GM18517 (cell line): ENCODE data around the gene IPO4.
"Not testable (repeated sequence)": the region's sequence is repeated elsewhere in the genome, so short reads cannot be mapped to it uniquely, and the experiment has no call there.

Experiments
- ATAC-seq: cut with Tn5 transposase; IDR thresholded peaks from one replicate; pipeline ENCODE4 v1.9.1; 2021; ENCODE audit warnings: mild to moderate bottlenecking, moderate library complexity; ENCODE audit not compliant: unreplicated experiment

Gene IPO4

GRCh38 chr14:24188251-24189058 is at the start of gene IPO4:
TSS of gene IPO4 (minus strand) at chr14:24188816. CDS start at chr14:24188787, 29 bp downstream.
- ATAC-seq, result peak; percentile 86

DNA sequence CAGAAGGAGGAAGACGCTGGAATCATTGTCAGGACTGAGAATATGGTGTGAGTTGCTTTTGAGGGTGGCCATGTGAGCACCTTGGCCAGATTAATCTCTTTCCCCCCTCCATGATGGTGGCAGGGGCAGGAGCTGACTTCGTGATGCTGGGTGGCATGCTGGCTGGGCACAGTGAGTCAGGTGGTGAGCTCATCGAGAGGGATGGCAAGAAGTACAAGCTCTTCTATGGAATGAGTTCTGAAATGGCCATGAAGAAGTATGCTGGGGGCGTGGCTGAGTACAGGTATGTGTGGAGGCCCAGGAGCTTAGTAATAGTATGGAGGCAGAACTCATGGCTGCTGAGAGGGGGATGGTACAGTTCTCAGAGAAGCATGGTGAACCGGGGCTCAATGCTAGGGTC is 49.5 kb upstream of the IPO4 start:
- no peak for ATAC-seq

GRCh38 chr14:24237463-24237955 is 48.9 kb upstream of the IPO4 start:
- no peak for ATAC-seq

DNA sequence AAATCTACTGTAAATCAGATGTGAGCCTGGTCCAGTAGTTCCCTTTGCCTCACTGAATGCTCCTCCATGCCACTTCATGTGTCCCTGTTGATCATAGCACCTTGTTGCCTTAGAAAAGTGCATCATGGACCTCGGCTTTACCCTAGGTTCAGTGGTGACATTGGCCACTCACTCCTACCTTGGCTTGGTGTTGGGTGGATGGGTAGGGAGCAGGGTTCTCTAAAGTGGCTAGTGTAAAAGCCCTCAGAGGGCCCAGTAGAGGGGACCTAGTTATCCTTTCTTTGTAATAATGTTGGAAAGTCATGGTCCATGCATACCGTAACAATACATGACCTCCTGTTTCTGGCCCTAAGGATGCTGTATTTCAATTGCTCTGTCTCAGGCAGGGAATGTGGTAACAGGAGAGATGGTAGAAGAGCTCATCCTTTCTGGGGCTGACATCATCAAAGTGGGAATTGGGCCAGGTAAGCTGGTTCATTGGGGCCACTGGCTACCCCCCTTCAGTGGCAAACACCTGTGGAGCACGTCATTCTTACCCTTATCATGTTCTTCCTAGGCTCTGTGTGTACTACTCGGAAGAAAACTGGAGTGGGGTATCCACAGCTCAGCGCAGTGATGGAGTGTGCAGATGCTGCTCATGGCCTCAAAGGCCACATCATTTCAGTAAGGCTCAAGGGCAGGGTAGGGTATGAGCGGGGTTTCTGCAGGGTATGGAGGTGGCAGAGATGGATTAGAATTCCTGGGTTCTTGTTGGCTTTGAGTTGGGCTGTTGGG is 48.3 kb upstream of the IPO4 start:
- ATAC-seq, result no peak

GRCh38 chr14:24235804-24236688 is 47.4 kb upstream of the IPO4 start:
- no peak for ATAC-seq

- no peak for ATAC-seq
Measured at GRCh38 chr14:24234095-24235005, 45.7 kb upstream of the IPO4 start.

DNA sequence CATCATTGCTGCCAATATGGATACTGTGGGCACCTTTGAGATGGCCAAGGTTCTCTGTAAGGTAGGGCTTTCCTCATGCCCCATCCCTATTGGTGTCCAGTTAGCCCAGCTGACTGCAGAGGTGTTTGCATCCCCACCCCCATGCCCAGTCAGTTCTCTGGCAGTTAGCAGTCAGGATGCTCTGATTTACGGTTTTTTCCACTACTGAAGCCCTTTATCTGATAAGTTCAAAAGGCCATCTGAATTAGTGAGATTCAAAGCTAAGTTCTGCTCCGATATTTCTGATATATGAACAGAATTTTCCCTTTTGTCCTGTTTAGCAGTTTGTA is 44.9 kb upstream of the IPO4 start:
- ATAC-seq, result no peak

GRCh38 chr14:24232645-24233537 is 44.3 kb upstream of the IPO4 start, which contains the start of gene GMPR2:
TSS of gene GMPR2 (plus strand) at chr14:24232929. CDS start at chr14:24233254, 325 bp downstream.
- peak; percentile 53 for ATAC-seq

DNA sequence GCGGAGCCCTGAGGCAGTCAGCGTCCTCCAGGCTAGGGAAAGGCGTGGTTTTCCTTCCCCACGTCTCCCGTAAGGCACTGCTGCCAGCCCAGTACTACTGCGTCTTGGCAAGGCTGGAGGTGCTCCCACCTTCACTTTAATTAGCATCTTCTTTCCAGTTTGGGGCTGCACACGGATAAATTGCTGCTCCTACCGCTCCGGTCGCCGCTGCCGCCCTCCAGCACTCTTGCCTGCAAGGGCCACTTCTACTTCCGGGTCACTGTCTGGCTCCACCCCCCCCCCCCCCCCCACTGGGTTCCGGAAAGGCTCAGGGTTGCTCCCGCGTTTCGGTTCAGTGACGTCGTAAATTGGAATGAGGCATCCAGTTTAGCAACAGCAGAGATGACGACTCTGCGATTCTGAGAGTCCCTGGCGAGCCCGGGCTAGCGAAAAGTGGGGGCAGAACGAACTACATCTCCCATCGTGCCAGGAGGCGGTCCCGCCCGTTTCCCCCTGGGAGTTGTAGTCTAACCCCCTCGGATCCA is 43.6 kb upstream of the IPO4 start, which contains the start of gene NEDD8:
Gene NEDD8, minus strand, starts transcription at position 247 of the 524 bp plus-strand sequence. Its CDS starts 100 bp downstream, at position 147.
- peak; percentile 70 for ATAC-seq

- peak; percentile 14 for ATAC-seq
Measured at GRCh38 chr14:24231263-24232120, 42.9 kb upstream of the IPO4 start.

DNA sequence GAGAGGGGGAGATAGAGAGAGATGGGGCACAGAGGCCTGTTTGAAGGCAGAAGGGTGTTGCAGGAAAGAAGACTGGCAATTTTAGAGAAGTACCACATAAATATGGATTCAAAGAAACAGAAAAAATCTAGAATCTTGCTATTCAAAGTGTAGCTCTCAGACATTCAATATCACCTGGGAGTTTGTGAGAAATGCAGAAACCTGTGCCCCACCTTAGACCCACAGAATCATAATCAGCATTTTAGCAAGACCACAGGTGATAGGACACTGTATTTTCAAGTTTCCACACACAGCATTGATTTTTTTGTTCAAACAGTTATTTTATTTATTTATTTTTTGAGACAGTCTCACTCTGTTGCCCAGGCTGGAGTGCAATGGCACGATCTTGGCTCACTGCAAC is 40.3 kb upstream of the IPO4 start:
- ATAC-seq, result no peak

GRCh38 chr14:24226473-24226872 is 37.9 kb upstream of the IPO4 start:
- no peak for ATAC-seq

DNA sequence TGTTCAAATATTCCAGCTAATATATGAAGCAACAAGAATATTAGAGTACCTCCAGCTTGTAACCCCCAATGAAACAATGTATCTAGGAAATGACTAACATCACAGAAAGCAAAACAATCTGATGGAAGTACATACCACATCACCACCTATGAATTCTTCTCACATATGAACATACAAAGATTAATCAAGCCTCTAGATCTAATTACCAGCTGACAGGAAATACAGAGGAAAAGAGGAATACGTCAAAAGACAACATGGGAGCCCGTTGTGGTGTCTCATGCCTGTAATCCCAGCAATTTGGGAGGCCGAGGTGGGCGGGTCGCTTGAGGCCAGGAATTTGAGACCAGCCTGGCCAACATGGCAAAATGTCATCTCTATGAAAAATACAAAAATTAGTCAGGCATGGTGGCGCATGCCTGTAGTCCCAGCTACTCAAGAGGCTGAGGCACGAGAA is 36.0 kb upstream of the IPO4 start:
- ATAC-seq, result no peak

GRCh38 chr14:24222987-24223386 is 34.4 kb upstream of the IPO4 start:
- not testable (repeated sequence) for ATAC-seq

DNA sequence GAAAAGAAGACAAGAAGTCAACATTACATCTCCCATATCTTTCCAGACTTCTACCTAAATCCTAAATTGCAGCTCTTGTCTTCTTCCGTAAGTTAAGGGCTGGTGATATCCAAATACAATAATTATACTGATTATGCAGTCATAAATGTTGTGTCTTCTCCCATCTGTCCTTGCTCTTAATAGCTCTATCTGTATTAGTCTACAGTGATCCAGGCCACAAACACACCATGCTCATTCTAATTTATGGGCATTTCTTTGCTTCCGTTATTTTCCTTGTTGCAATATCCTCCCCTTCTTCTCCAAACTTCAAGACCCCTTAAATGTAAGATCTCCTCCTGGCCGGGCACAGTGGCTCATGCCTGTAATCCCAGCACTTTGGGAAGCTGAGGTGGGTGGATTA is 30.9 kb upstream of the IPO4 start:
- ATAC-seq, result no peak

DNA sequence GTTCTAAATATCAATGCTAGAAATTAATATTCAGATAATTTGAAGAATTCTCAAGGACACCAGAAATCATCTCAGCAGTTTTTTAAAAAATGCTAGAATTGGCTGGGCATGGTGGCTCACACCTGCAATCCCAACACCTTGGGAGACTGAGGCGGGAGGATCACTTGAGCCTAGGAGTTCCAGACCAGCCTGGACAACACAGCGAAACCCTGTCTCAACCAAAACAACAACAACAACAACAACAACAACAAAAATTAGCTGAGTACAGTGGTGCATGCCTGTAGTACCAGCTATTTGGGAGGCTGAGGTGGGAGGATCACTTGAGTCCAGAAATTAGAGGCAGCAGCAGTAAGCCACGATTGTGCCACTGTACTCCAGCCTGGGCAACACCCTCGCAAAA is 30.5 kb upstream of the IPO4 start:
- no peak for ATAC-seq

DNA sequence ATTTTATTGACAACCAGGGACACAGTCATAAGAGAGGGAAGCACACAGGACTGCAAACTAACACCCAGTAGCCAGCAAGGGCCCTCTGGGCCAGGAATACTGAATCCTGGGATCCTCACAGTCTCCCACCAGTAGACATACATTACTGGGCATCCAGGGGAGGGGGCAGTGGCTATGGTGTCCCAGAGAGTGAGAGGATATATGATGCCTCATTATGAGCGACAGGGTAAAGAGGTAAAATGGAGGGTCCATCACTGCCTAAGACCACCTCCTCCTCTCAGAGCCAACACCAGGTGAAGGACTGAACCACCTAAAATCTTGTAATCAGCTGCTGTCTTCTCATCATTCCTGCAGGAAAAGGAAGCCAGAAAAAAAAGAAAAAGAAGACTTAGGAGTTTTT is 28.3 kb upstream of the IPO4 start:
- ATAC-seq, result not testable (repeated sequence)

DNA sequence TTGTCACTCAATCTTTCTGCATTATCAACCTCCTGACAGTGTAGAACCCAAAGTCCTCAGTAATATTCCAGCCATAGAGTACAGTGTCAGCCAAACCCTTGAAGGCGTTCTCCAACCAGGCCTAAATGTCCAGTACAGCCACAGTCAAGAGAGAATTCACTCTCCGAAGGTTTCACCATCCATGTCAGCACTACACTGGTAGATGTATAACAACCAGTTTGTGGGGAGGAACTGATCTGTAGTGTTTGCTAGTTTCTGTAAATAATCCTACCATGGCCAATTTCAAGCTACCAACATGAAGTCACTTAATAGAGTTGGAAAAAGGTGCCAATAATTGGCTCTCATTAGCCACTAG is 27.7 kb upstream of the IPO4 start:
- ATAC-seq, result no peak
